PC-9 (cell line): Measurements from ENCODE around the gene PODXL.

Experiments
- CTCF ChIP-seq: fragments of 200-600 bp; sonication (generic); conservative IDR thresholded peaks from 2 replicates; pipeline ENCODE4 v1.6.1; 2017; ENCODE audit warnings: mixed run types, antibody characterized with exemption, mild to moderate bottlenecking, moderate library complexity
- EZH2 ChIP-seq: fragments of 200-600 bp; sonication (generic); IDR thresholded peaks from 2 replicates; pipeline ENCODE4 v1.8.0; 2017; ENCODE audit warnings: antibody characterized with exemption, low read depth

GRCh38 chr7:131499801-131500200, 56.6 kb downstream of the PODXL start:
- no peak for TF ChIP-seq CTCF
- TF ChIP-seq EZH2: no peak
